ENCODE measurements around the gene TSEN15.
"Not testable (repeated sequence)": the region's sequence is repeated elsewhere in the genome, so short reads cannot be mapped to it uniquely, and the experiment has no call there.

Gene TSEN15

GRCh38 chr1:184036517-184036949, 15.0 kb upstream of the TSEN15 start:
- no peak overlapping the region for H3K27ac ChIP-seq
- TF ChIP-seq CTCF (conservative IDR thresholded peaks at IDR 0.05) = no peak

DNA sequence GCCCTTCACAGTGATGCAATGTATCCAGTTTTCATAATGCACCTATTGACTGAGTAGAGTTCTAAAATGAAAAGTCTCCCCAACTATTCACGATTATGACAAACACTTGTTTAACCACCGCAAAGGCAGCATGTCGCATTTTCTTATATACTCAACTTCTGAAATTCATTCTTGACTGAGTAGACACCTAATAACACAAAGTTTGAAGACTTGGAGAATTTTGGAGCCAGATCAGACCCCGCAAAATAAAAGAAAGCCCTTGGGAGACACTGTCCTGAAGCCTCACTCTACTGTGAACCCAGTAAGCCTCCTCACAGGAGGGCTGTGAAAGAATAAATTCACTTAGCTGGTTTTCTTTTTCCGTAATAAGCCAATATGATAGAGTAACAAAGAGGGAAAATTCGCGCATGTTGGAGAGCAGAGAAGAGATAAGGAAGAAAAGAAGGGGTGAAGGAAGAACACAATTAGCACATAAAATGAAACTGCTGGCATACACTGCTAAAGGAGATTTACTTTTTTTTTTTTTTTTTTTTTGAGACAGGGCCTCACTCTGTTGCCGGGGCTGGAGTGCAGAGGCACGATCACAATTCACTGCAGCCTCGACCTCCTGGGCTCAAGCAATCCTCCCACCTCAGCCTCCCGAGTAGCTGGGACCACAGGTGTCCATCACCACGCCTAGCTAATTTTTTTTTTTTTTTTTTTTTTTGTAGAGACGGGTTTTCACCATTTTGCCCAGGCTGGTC, 13.5 kb upstream of the TSEN15 start:
- H3K27ac ChIP-seq = no peak overlapping the region
- no peak for TF ChIP-seq CTCF (conservative IDR thresholded peaks at IDR 0.05)

GRCh38 chr1:184039126-184039525, 12.4 kb upstream of the TSEN15 start:
- TF ChIP-seq CTCF (conservative IDR thresholded peaks at IDR 0.05) = no peak
- no peak overlapping the region for H3K27ac ChIP-seq

DNA sequence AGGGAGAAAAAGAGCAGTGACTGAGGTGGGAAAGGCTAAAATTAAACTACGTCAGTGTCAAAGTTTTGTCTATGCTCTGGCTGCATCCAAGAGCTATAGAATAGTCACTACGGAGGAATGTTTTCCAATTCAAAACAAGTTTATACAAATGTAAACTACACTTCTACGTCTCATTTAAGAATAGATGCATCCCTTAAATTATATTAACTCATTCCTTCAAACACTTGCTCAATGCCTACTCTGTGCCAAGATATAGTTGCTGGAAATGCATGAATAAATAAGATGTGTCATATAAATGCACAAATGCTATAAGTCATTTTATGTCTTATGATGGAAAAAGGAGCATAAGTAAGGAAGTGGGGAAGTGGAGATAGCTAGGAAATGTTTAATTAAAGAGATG, 9.8 kb upstream of the TSEN15 start:
- H3K27ac ChIP-seq = no peak overlapping the region
- TF ChIP-seq CTCF (conservative IDR thresholded peaks at IDR 0.05) = no peak

- not testable (repeated sequence) for H3K27ac ChIP-seq
These were observed 8.2 kb upstream of the TSEN15 start for GRCh38 chr1:184043315-184043714.

GRCh38 chr1:184044603-184045376, 6.7 kb upstream of the TSEN15 start:
- no peak for TF ChIP-seq CTCF (conservative IDR thresholded peaks at IDR 0.05)
- H3K27ac ChIP-seq = no peak overlapping the region

DNA sequence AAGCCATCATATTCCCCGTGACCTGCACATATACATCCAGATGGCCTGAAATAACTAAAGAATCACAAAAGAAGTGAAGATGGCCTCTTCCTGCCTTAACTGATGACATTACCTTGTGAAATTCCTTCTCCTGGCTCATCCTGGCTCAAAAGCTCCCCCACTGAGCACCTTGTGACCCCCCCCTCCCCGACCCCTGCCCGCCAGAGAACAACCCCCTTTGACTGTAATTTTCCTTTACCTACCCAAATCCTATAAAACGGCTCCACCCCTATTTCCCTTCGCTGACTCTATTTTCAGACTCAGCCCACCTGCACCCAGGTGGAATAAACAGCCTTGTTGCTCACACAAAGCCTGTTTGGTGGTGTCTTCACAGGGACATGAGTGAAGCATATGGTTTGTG, 4.0 kb upstream of the TSEN15 start:
- H3K27ac ChIP-seq = not testable (repeated sequence)

GRCh38 chr1:184048561-184049240, 2.8 kb upstream of the TSEN15 start:
- no peak for TF ChIP-seq CTCF (conservative IDR thresholded peaks at IDR 0.05)
- no peak overlapping the region for H3K27ac ChIP-seq
